Cardiac muscle cell (in vitro differentiated cells and primary cell): ENCODE data around the gene PILRB. TPM values are rescaled to one million over a fixed set of nuclear protein-coding genes. Genes with fewer than 3 reads are reported as not detected.
"Not testable (repeated sequence)": the region's sequence is repeated elsewhere in the genome, so short reads cannot be mapped to it uniquely, and the experiment has no call there.

ENCODE experiments used
- DNase-seq, 2 donors: peaks; one replicate each; pipeline versions ENCODE4 v3.0.0 to v3.0.0-alpha.2; 2010 to 2017; ENCODE audit warnings: low read depth in 1 of 2, low spot score in 1 of 2
- H3K27ac ChIP-seq: fragments of 200-600 bp; sonication (generic); 2 replicates; pipeline ENCODE4 v1.5.1; 2016
- H3K27me3 ChIP-seq: fragments of 200-600 bp; sonication (generic); 2 replicates; pipeline ENCODE4 v1.6.0; 2016; ENCODE audit warnings: control low read depth
- H3K36me3 ChIP-seq: fragments of 200-600 bp; sonication (generic); 2 replicates; pipeline ENCODE4 v1.5.1; 2016; ENCODE audit warnings: control low read depth
- H3K4me1 ChIP-seq: fragments of 200-600 bp; sonication (generic); 2 replicates; pipeline ENCODE4 v1.8.1; 2017; ENCODE audit warnings: low read depth, mild to moderate bottlenecking, mixed run types
- H3K4me3 ChIP-seq: fragments of 200-600 bp; sonication (generic); 2 replicates; pipeline ENCODE4 v1.5.1; 2016; ENCODE audit warnings: mild to moderate bottlenecking
- H3K9me3 ChIP-seq: fragments of 200-600 bp; sonication (generic); 2 replicates; pipeline ENCODE4 v1.5.1; 2017; ENCODE audit warnings: low read depth, mild to moderate bottlenecking, control low read depth
- CTCF ChIP-seq: IDR thresholded peaks from 2 replicates; pipeline ENCODE4 v1.5.1; 2012; ENCODE audit warnings: low read depth, mild to moderate bottlenecking, low read length
- polyA plus RNA-seq: library from polyadenylated mRNA; unstranded; fragments of >200 nt; fragmentation: Nextera tagmentation; extraction: Ambion mirVana; gene quantifications from 2 replicates; pipeline ENCODE4 v1.2.1, GENCODE V29; 2016
- total RNA-seq: library from RNA; depleted of rRNA; stranded (reverse); fragments of >200 nt; gene quantifications from 2 replicates; pipeline ENCODE4 v1.2.3, GENCODE V29; 2016

The PILRB gene
- total and polyA plus RNA-seq, 2 experiments from 2014 or later = 28.5 to 31.0 TPM

DNA sequence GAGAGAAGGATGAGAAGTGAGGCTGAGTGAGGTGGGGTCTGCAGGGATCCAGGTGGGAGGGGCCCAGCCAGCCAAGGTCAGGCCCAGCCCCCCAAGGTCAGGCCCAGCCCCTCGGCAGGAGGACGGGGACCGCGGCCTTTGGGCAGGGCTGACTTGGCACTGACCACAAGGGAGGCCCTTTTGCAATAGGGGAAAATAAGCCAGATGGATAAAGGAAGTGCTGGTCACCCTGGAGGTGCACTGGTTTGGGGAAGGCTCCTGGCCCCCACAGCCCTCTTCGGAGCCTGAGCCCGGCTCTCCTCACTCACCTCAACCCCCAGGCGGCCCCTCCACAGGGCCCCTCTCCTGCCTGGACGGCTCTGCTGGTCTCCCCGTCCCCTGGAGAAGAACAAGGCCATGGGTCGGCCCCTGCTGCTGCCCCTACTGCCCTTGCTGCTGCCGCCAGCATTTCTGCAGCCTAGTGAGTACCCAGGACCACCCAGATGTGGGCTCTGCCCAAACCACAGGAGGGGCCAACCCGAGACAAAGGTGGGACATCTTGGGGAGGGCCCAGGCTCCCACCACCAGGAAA, 15.4 kb downstream of the PILRB start, which contains the start of gene PILRA:
PILRA (plus strand) TSS at position 227 of the 571 bp plus-strand sequence; CDS start at position 397, 170 bp downstream.
- Histone ChIP-seq H3K4me3 (no peak within 1 kb of the TSS), H3K9me3 (no peaks in the 10 kb centered on the region), H3K27me3 (no peaks in the 10 kb centered on the region), H3K27ac (peak within 1 kb of the TSS; percentile 28), H3K36me3 (no peaks in the 10 kb centered on the region), H3K4me1 (no peaks in the 10 kb centered on the region)
- no peak for TF ChIP-seq CTCF
- DNase-seq = peak in 1 of 2 donors; percentile 35

DNA sequence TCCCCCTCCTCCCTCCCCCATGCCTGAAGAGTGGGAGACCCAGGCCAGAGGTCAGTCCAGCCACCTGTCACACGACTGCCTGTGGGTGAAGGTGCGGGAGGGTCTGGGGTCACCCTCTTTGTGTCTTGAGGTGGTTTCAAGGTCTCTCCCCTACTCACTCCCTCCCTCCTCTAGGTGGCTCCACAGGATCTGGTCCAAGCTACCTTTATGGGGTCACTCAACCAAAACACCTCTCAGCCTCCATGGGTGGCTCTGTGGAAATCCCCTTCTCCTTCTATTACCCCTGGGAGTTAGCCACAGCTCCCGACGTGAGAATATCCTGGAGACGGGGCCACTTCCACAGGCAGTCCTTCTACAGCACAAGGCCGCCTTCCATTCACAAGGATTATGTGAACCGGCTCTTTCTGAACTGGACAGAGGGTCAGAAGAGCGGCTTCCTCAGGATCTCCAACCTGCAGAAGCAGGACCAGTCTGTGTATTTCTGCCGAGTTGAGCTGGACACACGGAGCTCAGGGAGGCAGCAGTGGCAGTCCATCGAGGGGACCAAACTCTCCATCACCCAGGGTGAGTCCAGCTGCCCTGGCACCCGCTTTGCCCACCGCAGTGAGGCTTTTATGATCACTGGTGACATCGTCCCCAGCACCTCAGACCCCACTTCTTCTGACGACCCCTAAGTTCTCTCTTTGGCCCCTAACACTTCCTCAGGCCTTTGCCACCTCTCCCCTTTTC, 16.1 kb downstream of the PILRB start:
- not testable (repeated sequence) for H3K4me3 ChIP-seq, H3K27me3 ChIP-seq, DNase-seq, H3K36me3 ChIP-seq, H3K27ac ChIP-seq, H3K4me1 ChIP-seq, H3K9me3 ChIP-seq

DNA sequence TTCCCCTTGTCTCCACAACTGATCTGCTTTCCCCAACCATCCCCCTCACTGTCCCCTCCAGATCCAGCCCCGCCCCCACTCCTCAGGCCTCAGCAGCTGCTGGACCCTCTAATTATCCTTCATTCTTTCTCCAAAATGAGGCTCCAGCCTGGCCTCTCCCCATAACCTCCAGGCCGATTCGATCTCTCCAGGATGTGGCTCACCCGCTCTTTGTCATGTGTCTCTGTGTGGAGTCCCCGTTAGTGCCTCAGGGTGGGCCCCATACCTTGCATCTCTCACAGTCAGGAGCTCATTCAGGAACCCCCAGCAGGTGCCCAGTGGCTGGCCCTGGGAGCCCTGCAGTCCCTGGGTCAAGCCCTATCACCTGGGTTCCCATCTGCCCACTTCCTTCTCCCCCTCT, 16.7 kb downstream of the PILRB start:
- no peak overlapping the region for H3K27ac ChIP-seq

DNA sequence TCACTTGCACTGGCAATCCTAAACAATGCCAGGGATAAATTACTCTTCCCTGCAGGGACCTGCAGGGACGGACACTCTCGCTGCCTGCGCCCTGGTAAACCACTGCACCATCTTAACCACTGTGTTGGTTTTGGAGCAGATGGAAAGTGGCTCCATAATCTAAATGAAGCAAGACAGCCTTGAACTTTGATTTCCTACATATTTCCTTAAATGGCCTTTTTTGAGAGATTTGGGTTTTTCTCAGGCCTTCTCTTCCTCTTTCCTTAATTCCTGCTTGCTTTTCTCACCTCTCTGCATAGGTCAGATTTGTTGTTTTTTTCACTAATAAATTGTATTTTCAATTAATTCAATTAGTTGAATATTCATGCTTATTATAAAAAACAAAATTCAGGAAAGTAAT, 18.1 kb downstream of the PILRB start:
- no peaks in the 10 kb centered on the region for H3K27me3 ChIP-seq
- no peaks in the 10 kb centered on the region for H3K9me3 ChIP-seq
- no peak overlapping the region for H3K27ac ChIP-seq
- DNase-seq = no peak
- H3K4me3 ChIP-seq = no peak overlapping the region
- H3K36me3 ChIP-seq = no peaks in the 10 kb centered on the region
- no peak for TF ChIP-seq CTCF
- no peaks in the 10 kb centered on the region for H3K4me1 ChIP-seq

More for the DNA sequence above, 16.7 kb downstream of the PILRB start:
- Histone ChIP-seq H3K27me3 (no peaks in the 10 kb centered on the region), H3K4me1 (no peaks in the 10 kb centered on the region), H3K9me3 (no peaks in the 10 kb centered on the region), H3K4me3 (no peak overlapping the region), H3K36me3 (no peaks in the 10 kb centered on the region)
- no peak for TF ChIP-seq CTCF
- no peak for DNase-seq

GRCh38 chr7:100378114-100378755, 20.3 kb downstream of the PILRB start:
- no peaks in the 10 kb centered on the region for H3K9me3 ChIP-seq
- no peak for TF ChIP-seq CTCF
- no peak overlapping the region for H3K4me3 ChIP-seq
- no peaks in the 10 kb centered on the region for H3K4me1 ChIP-seq
- no peak overlapping the region for H3K27ac ChIP-seq
- no peaks in the 10 kb centered on the region for H3K27me3 ChIP-seq
- DNase-seq = no peak
- H3K36me3 ChIP-seq = no peaks in the 10 kb centered on the region

GRCh38 chr7:100380196-100380595, 22.3 kb downstream of the PILRB start:
- TF ChIP-seq CTCF = no peak
- no peaks in the 10 kb centered on the region for H3K4me1 ChIP-seq
- no peak overlapping the region for H3K27ac ChIP-seq
- no peaks in the 10 kb centered on the region for H3K27me3 ChIP-seq
- H3K4me3 ChIP-seq = no peak overlapping the region
- H3K36me3 ChIP-seq = no peaks in the 10 kb centered on the region
- no peaks in the 10 kb centered on the region for H3K9me3 ChIP-seq
- no peak for DNase-seq

- not testable (repeated sequence) for H3K36me3 ChIP-seq, DNase-seq, H3K4me3 ChIP-seq, H3K9me3 ChIP-seq, H3K27ac ChIP-seq, H3K4me1 ChIP-seq, H3K27me3 ChIP-seq
Observed at GRCh38 chr7:100381531-100382233, 23.8 kb downstream of the PILRB start.

DNA sequence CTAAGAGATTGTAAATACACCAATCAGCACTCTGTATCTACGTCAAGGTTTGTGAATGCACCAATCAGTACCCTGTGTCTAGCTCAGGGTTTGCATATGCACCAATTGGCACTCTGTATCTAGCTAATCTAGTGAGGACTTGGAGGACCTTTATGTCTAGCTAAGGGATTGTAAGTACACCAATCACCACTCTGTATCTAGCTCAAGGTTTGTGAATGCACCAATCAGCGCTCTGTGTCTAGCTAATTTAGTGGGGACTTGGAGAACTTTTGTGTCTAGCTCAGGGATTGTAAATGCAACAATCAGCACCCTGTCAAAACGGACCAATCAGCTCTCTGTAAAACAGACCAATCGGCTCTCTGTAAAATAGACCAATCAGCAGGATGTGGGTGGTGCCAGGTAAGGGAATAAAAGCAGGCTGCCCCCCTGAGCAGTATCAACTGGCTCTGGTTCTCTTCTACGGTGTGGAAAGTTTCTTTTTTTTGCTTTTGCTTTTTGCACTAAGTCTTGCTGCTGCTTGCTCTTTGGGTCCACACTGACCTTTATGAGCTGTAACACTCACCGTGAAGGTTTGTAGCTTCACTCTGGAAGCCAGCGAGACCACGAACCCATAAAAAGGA, 24.4 kb downstream of the PILRB start:
- H3K27me3 ChIP-seq, H3K4me1 ChIP-seq, DNase-seq: not testable (repeated sequence)

More for the DNA sequence above, 24.4 kb downstream of the PILRB start:
- not testable (repeated sequence) for H3K9me3 ChIP-seq, H3K27ac ChIP-seq, H3K4me3 ChIP-seq, H3K36me3 ChIP-seq
